Activated CD8-positive, alpha-beta memory T cell treated with anti-CD3 and anti-CD28 coated beads for 24 hours (primary cell): ENCODE results near the gene ZDHHC6.
A peak's percentile ranks its signal among the peaks of the same experiment; 100 is the strongest.
"Not testable (repeated sequence)": the region's sequence is repeated elsewhere in the genome, so short reads cannot be mapped to it uniquely, and the experiment has no call there.

Experiments used
- DNase-seq: peaks from one replicate; pipeline ENCODE4 v3.0.0-alpha.2; 2020

Gene ZDHHC6, protein sequence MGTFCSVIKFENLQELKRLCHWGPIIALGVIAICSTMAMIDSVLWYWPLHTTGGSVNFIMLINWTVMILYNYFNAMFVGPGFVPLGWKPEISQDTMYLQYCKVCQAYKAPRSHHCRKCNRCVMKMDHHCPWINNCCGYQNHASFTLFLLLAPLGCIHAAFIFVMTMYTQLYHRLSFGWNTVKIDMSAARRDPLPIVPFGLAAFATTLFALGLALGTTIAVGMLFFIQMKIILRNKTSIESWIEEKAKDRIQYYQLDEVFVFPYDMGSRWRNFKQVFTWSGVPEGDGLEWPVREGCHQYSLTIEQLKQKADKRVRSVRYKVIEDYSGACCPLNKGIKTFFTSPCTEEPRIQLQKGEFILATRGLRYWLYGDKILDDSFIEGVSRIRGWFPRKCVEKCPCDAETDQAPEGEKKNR

DNA sequence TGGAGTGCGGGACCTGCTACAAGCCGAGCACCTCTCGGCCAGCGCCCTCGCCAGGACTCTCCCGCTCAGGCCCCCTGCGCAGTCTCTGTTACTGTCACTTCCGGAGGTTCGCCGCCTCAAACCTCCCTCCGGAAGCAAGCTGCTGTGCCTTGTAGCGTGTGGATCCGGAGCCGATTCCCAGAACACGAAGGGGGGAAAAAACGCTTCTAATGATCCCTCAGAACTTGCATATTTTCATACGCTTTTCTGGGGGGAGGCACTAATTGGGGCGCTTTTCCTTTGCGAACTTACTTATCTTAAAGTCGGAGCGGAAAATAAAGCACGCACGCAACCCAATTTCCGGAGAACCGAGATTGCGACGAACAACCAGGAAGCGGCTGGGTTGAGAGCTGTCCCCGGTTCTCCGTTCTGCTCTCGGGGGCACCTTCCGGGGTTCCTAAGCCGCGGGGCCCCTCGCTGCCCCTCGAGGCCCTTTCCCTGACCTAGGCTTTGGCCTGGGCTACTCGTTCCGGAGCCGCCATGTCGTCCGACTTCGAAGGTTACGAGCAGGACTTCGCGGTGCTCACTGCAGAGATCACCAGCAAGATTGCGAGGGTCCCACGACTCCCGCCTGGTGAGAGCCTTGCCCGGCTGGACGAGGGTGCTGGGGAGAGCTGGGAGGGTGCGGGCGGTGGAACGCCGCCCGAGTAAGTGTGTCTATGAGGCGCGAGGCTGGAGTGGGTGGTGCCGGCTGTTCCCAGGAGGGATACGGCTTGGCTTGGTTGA is at the start of gene ZDHHC6, which contains the start of gene VTI1A:
ZDHHC6 (minus strand) TSS at position 60 of the 765 bp plus-strand sequence. CDS start 1,478 bp downstream, outside the sequence.
VTI1A (plus strand) TSS at position 361 of the 765 bp plus-strand sequence; CDS start at position 520, 159 bp downstream.
- DNase-seq: peak; percentile 94

DNA sequence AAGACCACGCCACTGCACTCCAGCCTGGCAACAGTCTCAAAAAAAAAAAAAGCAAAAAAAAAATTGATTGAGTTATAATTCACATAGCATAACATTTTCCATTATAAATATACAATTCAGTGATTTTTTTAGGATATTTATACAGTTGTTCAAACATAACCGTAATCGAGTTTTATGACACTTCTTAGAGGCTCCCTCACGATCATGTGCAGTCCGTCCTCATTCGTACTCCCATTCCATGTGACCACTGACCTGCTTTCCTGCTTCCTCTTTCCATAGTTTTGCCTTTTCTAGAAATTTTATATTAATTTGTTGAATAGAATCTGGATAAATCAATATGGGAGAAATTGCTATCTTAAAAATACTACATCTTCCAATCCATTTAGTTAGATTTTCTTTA is 46.0 kb upstream of the ZDHHC6 start:
- no peak for DNase-seq

GRCh38 chr10:112491144-112491543 is 44.4 kb upstream of the ZDHHC6 start:
- no peak for DNase-seq

GRCh38 chr10:112490545-112490944 is 43.8 kb upstream of the ZDHHC6 start:
- DNase-seq: no peak

DNA sequence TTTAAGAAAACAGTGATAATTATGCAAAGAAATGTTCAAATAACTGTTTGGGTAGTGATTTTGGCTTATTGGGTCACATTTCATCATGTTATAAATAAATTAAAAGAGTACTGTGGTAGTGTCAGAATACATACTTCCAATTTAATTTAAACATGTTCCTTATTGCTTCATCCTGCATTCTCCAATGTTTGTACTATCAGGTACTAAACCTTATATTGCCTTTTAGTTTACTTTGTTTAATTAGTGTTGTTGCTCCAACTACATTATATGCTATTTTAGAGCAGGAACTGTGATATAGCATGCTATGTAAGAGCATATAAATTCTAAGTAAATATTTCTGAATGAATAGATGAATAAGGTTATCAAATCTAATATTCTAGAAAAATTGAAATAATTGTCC is 41.2 kb upstream of the ZDHHC6 start:
- DNase-seq: no peak

DNA sequence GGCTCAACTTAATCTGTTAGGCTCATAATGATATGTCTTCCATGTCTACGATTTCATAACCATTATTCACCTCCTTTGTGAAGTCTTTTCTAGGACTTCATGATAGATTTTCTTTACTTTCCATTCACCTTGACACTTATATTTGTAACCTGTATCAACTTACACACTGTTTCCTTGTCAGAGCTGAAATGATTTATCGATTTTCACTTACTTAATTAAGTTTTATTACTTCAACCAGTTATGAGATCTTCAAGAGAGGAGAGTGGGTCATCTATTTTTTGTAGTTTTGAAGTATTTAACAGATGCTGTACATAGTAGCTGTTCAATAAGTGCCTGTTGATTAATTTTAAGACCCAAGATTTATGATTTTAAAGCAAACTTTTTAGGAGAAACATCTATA is 37.7 kb upstream of the ZDHHC6 start:
- no peak for DNase-seq

DNA sequence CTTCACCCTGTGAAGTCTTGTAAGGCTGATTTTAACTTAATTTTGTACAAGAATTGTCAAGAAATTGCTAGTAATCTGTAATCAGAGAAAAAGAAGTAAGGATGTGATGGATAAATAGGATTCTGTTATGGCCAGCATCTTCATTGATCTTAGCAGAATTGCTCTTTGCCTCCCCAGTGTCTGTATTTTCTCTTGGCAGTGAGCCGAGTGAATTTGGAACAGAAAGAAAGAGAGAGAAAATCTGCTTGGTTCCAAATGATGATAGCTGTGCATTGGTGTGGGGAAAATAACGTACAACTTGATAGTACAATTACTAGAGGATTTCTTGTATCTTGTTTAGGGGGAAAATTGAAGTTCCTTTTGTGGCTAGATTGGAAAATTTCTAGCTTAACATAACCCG is 34.9 kb upstream of the ZDHHC6 start:
- DNase-seq: no peak

DNA sequence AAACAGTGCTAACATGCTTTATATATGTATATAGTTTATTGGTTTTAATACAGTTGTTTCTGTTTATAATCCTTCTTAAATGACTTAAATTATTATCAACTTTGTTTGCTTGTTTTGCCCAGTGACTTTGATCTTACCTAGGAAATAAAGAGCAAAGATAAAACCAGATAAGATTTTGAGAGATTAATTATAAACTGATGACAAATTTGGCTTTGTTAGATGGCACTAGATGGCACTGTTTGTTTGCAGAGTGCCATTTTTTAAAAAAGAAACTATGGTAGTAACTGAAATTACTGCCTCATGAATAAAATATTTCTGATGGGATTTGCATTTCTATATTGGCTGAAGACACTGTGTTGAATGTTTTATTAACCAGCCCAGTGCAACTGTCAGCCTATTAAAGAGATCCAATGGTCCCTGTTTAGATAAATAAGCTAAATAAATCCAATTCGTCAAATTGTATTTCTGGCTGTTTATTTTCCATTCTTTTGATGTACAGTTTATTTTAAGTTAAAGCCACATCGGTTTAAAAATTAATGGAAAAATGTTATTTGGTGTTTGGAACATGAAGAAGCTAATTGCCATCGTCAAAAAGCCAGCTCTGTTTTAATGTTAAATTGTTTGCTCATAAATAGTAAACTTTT is 29.0 kb upstream of the ZDHHC6 start:
- DNase-seq: no peak

DNA sequence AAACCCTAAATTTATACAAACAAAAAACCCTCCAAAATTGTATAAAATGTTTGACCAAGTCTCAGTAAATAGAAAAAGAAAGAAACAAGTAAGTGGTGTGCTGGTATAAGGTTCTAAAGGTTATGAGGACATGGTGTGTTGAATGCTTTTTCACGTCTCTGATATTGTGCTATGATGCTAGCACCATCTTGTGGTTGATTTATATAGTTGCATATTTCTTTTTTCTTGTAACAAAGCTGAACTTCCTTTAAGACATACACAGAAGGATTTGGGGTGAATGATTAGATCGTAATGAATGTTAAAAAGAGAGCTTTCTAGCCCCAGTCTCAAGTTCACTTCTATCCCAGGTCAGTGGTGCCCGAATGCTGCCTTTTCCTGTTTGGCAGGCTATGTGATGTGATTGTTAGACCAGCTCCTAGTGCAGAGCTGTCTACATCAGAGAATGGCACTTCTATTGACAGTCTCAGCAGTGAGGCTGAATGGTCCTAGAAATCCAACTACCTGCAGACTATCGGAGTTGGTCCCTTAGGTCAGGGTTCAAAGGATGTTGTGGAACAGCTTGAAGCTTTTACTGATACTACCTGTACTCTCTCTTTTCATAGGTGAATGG is 25.3 kb upstream of the ZDHHC6 start:
- no peak for DNase-seq

- DNase-seq: no peak
These were observed 20.9 kb upstream of the ZDHHC6 start for GRCh38 chr10:112467541-112468075.

DNA sequence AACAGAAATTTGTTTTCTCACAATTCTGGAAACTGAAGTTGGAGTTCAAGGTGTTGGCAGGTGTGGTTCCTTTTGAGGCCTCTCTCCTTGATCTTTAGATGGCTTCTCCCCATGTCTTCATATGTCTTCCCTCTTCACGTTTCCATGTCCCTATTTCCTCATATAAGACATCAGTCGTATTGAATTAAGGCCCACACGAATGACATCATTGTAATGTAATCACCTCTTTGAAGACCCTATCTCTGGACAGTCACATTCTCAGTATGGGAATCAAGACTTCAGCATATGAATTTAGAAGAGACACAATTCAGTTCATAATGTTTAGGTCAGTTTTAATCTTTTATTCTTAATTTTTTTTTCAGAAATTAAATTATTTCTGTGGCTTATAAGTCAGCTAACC is 20.1 kb upstream of the ZDHHC6 start:
- no peak for DNase-seq

DNA sequence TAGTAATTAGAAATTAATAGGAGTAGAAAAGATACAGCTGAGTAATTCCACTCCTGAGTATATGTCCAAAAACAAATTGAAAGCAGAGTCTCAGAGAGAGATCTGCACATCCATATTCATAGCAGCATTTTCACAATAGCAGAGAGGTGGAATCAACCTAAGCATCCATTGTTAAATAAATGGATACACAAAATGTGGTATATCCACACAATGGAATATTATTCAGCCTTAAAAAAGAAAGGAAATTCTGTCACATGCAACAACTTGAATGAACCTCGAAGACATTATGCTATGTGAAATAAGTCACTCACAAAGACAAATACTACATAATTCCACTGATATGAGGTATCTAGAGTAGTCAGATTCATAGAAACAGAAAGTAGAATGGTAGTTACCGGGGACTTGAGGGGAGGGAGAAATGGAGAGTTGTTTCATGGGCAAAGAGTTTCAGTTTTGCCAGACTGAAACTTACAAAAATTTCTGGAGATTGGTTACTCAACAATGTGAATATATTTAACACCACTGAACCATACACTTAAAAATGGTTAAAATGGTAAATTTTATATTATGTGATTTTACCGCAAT is 18.7 kb upstream of the ZDHHC6 start:
- DNase-seq: no peak

GRCh38 chr10:112464074-112464473 is 17.4 kb upstream of the ZDHHC6 start:
- DNase-seq: not testable (repeated sequence)

GRCh38 chr10:112461029-112461887 is 14.5 kb upstream of the ZDHHC6 start:
- no peak for DNase-seq

GRCh38 chr10:112460366-112460765 is 13.7 kb upstream of the ZDHHC6 start:
- no peak for DNase-seq

DNA sequence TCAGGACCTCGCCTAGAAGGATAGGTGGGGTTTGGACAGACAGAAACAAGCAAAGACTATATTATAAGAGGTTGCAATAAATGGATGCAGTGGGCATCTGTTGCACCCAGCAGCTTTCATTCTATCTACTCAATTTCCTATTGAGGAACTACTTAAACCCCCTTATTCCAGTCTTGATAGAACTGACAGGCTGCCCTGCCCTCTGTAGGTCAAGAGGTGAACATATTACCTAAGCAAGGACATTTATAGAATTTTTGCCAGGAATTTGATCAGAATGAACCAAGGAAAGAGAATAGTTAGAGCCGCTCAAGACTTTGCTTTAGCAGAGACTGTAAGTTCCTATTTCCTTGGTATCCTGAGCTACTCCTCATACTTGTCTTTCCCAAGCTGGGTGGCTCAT is 9.8 kb upstream of the ZDHHC6 start:
- no peak for DNase-seq

- no peak for DNase-seq
These were observed 8.4 kb upstream of the ZDHHC6 start for GRCh38 chr10:112454910-112455779.

DNA sequence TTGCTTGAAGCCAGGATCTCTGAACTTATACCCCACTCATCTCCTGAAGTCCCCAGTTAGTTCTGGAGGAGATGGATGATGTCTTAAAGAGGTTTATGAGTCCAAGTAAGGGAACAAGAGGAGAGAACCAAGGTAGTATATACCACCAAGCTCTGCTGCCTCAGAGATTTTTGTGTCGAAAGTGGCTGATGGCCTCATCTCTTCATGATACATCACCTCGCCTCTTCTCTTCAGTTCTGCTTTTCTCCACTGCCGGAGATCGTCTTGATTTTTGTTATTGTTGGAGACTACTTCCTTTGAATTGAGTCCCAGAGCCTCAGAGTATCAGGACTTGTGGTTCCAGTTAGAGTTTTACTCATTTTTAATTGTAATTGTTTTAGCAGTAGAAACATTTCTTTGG is 2.2 kb upstream of the ZDHHC6 start:
- DNase-seq: no peak

DNA sequence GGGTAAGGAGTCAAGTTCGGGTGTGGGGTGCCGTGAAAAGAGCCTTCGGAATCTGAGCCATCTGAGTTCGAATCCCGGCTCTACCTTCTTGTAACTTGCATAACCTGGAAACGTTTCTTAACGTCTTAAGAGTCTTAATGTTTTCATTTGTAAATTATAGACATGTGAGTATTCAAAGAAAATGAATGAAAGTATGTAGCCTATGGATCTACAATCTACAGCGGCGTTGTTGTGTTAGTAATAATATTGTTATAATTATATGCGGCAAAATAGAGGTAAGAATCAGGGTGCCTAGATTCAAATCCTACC is 860 bp upstream of the ZDHHC6 start:
- no peak for DNase-seq

DNA sequence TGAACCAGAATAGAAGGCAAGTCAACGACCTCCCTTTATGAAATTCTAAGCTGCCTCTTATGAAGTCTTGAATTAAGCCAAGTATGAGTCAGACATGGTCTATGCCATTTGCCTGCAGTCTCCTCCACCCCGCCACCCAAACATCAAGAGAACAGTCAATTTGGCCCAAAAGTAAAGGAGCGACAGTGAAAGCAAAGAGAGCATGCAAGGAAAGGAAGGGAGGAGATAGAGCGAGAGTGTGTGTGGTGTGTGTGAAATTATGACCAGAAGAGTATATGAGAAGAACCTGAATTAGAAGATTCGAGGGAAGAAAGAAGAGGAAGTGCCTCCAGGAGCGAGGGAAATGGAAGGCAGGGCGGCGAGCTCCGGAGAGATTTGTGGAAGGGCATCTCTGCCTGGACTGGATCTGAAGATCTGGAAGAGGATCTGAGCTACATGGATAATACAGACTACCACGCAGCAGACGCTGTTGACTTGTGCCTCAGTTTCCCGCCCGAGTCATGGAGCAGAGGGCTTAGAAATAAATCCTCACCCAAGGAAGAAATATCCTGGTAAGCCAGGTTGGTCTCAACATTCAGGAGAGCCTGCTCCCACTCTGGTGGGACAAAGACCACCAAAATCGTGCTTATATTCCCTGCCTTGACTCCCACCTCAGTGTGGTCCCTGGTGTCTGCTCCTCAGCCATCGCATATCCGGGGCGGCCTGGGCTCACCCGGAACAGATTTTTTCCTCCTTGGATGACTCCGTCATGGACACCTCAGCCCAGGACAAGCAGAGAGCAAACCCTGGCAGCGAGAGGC is 459 bp downstream of the ZDHHC6 start:
- no peak for DNase-seq
